Measurements from ENCODE around the gene GRIK1.

DNA sequence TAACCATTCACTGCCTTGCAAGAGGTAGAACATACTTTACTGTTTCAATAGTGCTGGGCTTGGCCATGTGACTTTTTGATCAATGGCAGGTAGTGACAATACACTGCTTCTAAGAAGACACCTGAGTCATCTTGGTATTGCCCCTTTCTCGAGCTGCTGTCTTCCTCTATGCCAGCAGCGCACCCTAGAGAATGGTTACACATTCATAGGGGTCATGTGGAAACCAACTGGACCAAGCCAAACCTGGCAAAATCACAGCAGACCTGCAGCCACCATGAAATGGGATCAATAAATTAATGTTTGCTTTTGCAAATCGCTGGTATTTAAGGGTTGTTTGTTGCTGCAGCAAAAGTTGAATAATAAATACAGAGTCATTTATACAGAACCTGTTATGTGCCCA, 122.3 kb downstream of the GRIK1 start:
- TF ChIP-seq, protein P1, sequence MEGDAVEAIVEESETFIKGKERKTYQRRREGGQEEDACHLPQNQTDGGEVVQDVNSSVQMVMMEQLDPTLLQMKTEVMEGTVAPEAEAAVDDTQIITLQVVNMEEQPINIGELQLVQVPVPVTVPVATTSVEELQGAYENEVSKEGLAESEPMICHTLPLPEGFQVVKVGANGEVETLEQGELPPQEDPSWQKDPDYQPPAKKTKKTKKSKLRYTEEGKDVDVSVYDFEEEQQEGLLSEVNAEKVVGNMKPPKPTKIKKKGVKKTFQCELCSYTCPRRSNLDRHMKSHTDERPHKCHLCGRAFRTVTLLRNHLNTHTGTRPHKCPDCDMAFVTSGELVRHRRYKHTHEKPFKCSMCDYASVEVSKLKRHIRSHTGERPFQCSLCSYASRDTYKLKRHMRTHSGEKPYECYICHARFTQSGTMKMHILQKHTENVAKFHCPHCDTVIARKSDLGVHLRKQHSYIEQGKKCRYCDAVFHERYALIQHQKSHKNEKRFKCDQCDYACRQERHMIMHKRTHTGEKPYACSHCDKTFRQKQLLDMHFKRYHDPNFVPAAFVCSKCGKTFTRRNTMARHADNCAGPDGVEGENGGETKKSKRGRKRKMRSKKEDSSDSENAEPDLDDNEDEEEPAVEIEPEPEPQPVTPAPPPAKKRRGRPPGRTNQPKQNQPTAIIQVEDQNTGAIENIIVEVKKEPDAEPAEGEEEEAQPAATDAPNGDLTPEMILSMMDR (IDR thresholded peaks at IDR 0.05): no peak
- TF ChIP-seq EP300 (IDR thresholded peaks at IDR 0.05): no peak
- TF ChIP-seq POLR2A (IDR thresholded peaks at IDR 0.05): no peak

Data from tibial nerve (tissue), 4 donors.